Activated CD8-positive, alpha-beta memory T cell treated with anti-CD3 and anti-CD28 coated beads, Interleukin-2, amount 50 U/mL, for 1 hour (primary cell): Measurements from ENCODE around the gene PRCC.

ENCODE experiments used
- DNase-seq: peaks from one replicate; pipeline ENCODE4 v3.0.0-alpha.2; 2020; ENCODE audit errors: extremely low read depth

Gene PRCC

GRCh38 chr1:156796340-156797097 lies 29.2 kb downstream of the PRCC start:
- DNase-seq = no peak

GRCh38 chr1:156797212-156797871 lies 30.0 kb downstream of the PRCC start:
- no peak for DNase-seq

- DNase-seq = no peak
Observed at GRCh38 chr1:156801409-156802121, 34.2 kb downstream of the PRCC start.

- no peak for DNase-seq
Observed at GRCh38 chr1:156802421-156802935, 35.1 kb downstream of the PRCC start.

- DNase-seq = no peak
Observed at GRCh38 chr1:156803086-156803851, 35.9 kb downstream of the PRCC start.

- no peak for DNase-seq
Observed at GRCh38 chr1:156804026-156804425, 36.7 kb downstream of the PRCC start.

GRCh38 chr1:156804572-156805243 lies 37.4 kb downstream of the PRCC start:
- DNase-seq = no peak

- DNase-seq = no peak
Observed at GRCh38 chr1:156805766-156806511, 38.6 kb downstream of the PRCC start.

- DNase-seq = no peak
Observed at GRCh38 chr1:156806512-156807440, 39.4 kb downstream of the PRCC start.

GRCh38 chr1:156807627-156808026 lies 40.3 kb downstream of the PRCC start:
- no peak for DNase-seq

- DNase-seq = no peak
Observed at GRCh38 chr1:156808186-156809030, 41.1 kb downstream of the PRCC start.

- no peak for DNase-seq
Observed at GRCh38 chr1:156809281-156809680, 41.9 kb downstream of the PRCC start.

- no peak for DNase-seq
Observed at GRCh38 chr1:156809711-156810366, 42.5 kb downstream of the PRCC start.

GRCh38 chr1:156811168-156811567 lies 43.8 kb downstream of the PRCC start:
- no peak for DNase-seq

- no peak for DNase-seq
Observed at GRCh38 chr1:156812293-156812990, 45.1 kb downstream of the PRCC start.

GRCh38 chr1:156813298-156813697 lies 46.0 kb downstream of the PRCC start:
- no peak for DNase-seq
